PFSK-1 (cell line): ENCODE data around the gene MRPS21. TPM values are rescaled to one million over a fixed set of nuclear protein-coding genes. Genes with fewer than 3 reads are reported as not detected.

Source experiments
- FOXP2 ChIP-seq: optimal IDR thresholded peaks from 2 replicates; pipeline ENCODE3; 2011; ENCODE audit warnings: borderline replicate concordance, control low read depth, inconsistent platforms; ENCODE audit not compliant: insufficient read depth; ENCODE audit errors: extremely low read length, extremely low read depth
- POLR2AphosphoS5 ChIP-seq: IDR thresholded peaks from 2 replicates; pipeline ENCODE4 v1.6.1; 2012; ENCODE audit warnings: low read depth, mild to moderate bottlenecking, control low read depth, low read length, moderate library complexity
- SIN3A ChIP-seq: IDR thresholded peaks from 2 replicates; pipeline ENCODE4 v1.6.1; 2012; ENCODE audit warnings: mild to moderate bottlenecking, low read length, moderate library complexity, borderline replicate concordance; ENCODE audit not compliant: insufficient read depth
- TAF1 ChIP-seq: IDR thresholded peaks from 2 replicates; pipeline ENCODE4 v1.6.1; 2012; ENCODE audit warnings: low read length, control low read depth, borderline replicate concordance; ENCODE audit not compliant: insufficient read depth
- polyA plus RNA-seq: library from polyadenylated mRNA; unstranded; fragments of >200 nt; gene quantifications from one replicate; pipeline ENCODE4 v1.2.1, GENCODE V29; 2012; ENCODE audit warnings: low read depth, missing spikeins; ENCODE audit not compliant: insufficient read length
- TF ChIP-seq, protein P1 (sequence below), 2 experiments: IDR thresholded peaks; 2 replicates each; pipeline versions ENCODE4 v1.6.1 to v1.8.0; 2011 to 2012; ENCODE audit warnings: low read depth in 2 of 2, low read length in 2 of 2, control low read depth in 1 of 2, inconsistent platforms in 1 of 2, mild to moderate bottlenecking in 1 of 2, moderate library complexity in 1 of 2; ENCODE audit not compliant: insufficient read depth in 1 of 2

The MRPS21 gene
- polyA plus RNA-seq = 52.5 TPM

DNA sequence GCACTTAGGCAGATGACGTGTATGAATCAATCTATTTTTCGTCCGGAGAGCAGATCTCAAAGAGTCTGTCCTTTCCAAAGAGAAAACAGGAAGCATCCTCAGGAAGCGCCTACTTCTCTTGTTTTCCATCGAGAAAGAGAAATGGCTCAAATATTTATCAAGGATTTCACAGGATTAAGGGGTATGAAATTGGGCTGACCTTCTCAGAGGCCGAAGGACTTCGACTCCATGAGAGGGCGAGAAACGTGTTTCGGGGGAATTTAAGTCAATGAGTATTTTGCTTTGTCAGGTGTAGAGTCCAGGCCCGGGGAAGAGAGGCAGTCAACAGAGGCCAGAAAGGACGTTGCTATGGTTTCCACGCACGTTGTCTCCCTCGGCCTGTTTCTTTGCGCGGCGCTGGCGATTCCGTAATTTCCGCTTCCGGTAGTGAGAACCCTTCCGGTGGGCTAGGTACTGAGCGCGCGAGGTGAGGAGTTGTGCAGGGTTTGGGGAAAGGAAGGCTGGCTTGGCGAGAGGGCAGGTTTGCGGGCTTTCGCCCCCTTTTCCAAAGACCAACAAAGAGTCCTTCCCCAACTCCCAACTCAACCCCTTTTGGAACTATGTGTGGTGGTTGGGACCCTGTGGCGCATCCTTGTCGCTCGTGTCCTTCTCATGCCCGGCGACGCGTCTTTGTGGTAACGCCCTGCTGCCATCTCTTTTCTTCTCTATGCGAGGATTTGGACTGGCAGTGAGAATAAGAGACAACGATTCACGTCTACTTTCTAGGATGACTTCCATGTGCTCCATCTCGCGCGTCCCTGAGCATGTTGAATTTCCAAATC, at the start of gene MRPS21:
Gene MRPS21 (plus strand): TSS at position 429 of the 821 bp plus-strand sequence. CDS start 506 bp downstream, outside the sequence.
- peak; percentile 88 for TF ChIP-seq FOXP2
- TF ChIP-seq, protein P1, sequence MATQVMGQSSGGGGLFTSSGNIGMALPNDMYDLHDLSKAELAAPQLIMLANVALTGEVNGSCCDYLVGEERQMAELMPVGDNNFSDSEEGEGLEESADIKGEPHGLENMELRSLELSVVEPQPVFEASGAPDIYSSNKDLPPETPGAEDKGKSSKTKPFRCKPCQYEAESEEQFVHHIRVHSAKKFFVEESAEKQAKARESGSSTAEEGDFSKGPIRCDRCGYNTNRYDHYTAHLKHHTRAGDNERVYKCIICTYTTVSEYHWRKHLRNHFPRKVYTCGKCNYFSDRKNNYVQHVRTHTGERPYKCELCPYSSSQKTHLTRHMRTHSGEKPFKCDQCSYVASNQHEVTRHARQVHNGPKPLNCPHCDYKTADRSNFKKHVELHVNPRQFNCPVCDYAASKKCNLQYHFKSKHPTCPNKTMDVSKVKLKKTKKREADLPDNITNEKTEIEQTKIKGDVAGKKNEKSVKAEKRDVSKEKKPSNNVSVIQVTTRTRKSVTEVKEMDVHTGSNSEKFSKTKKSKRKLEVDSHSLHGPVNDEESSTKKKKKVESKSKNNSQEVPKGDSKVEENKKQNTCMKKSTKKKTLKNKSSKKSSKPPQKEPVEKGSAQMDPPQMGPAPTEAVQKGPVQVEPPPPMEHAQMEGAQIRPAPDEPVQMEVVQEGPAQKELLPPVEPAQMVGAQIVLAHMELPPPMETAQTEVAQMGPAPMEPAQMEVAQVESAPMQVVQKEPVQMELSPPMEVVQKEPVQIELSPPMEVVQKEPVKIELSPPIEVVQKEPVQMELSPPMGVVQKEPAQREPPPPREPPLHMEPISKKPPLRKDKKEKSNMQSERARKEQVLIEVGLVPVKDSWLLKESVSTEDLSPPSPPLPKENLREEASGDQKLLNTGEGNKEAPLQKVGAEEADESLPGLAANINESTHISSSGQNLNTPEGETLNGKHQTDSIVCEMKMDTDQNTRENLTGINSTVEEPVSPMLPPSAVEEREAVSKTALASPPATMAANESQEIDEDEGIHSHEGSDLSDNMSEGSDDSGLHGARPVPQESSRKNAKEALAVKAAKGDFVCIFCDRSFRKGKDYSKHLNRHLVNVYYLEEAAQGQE (IDR thresholded peaks at IDR 0.05; ENCODE audit: insufficient read depth in 1 of 2, low read depth in 2 of 2, low read length in 2 of 2) = peak; percentile 39 to 55; a peak in 2 of 4 replicates
- peak; percentile 94; the same call in 1 of the 2 replicates for TF ChIP-seq SIN3A
- TF ChIP-seq TAF1 = peak; percentile 89
- TF ChIP-seq POLR2AphosphoS5 = peak; percentile 99

GRCh38 chr1:150249936-150250335, 43.7 kb upstream of the MRPS21 start:
- TF ChIP-seq, protein P1 (IDR thresholded peaks at IDR 0.05; ENCODE audit: insufficient read depth in 1 of 2, low read depth in 2 of 2, low read length in 2 of 2) = no peak
- TF ChIP-seq TAF1 (no peak), POLR2AphosphoS5 (no peak), SIN3A (no peak), FOXP2 (no peak)

- TF ChIP-seq TAF1 = no peak
- TF ChIP-seq FOXP2 = no peak
- no peak for TF ChIP-seq SIN3A
- no peak for TF ChIP-seq POLR2AphosphoS5
- TF ChIP-seq, protein P1 (IDR thresholded peaks at IDR 0.05; ENCODE audit: insufficient read depth in 1 of 2, low read depth in 2 of 2, low read length in 2 of 2) = no peak
Observed at GRCh38 chr1:150256198-150256553, 37.5 kb upstream of the MRPS21 start.

- no peak for TF ChIP-seq SIN3A
- TF ChIP-seq, protein P1 (IDR thresholded peaks at IDR 0.05; ENCODE audit: insufficient read depth in 1 of 2, low read depth in 2 of 2, low read length in 2 of 2) = no peak
- no peak for TF ChIP-seq TAF1
- TF ChIP-seq FOXP2 = no peak
- no peak for TF ChIP-seq POLR2AphosphoS5
Observed at GRCh38 chr1:150256554-150257341, 36.9 kb upstream of the MRPS21 start.
